PC-9 (cell line): ENCODE measurements around the gene EP300. TPM values are rescaled to one million over a fixed set of nuclear protein-coding genes. Genes with fewer than 3 reads are reported as not detected.

Experiments
- BruUV-seq: library from RNA; stranded (reverse); fragments of 400-500 nt; replicated peaks from 2 replicates; lab custom pipeline; 2021; lab: Mats Ljungman, UMichigan
- CTCF ChIA-PET: fragments of 300-600 bp; sonication (Branson Sonifier 250); formaldehyde crosslinking; loops from one replicate; lab custom pipeline; 2022; ENCODE audit warnings: antibody characterized with exemption; lab: Charles Lee
- POLR2A ChIA-PET: fragments of 300-600 bp; sonication (Branson Sonifier 250); formaldehyde crosslinking; loops from one replicate; lab custom pipeline; 2022; ENCODE audit warnings: antibody characterized with exemption; ENCODE audit not compliant: unreplicated experiment; lab: Charles Lee
- DNase-seq, 2 experiments: peaks; one replicate each; pipeline versions ENCODE4 v3.0.0 to v3.0.0-alpha.2; 2015 to 2022; ENCODE audit warnings: mixed read lengths in 1 of 2
- H2AFZ ChIP-seq: fragments of 200-600 bp; sonication (generic); 2 replicates; pipeline ENCODE4 v1.8.1; 2017; ENCODE audit warnings: antibody characterized with exemption
- H3F3A ChIP-seq: fragments of 200-600 bp; sonication (generic); 2 replicates; pipeline ENCODE4 v1.8.1; 2017; ENCODE audit warnings: antibody characterized with exemption, mild to moderate bottlenecking, low read depth; ENCODE audit not compliant: insufficient read depth
- H3K27ac ChIP-seq: fragments of 200-600 bp; sonication (generic); 2 replicates; pipeline ENCODE4 v1.6.1; 2016; ENCODE audit warnings: mixed run types
- H3K27me3 ChIP-seq: fragments of 200-600 bp; sonication (generic); 2 replicates; pipeline ENCODE4 v1.6.1; 2016; ENCODE audit warnings: low read depth, mixed run types; ENCODE audit not compliant: insufficient read depth
- H3K36me3 ChIP-seq: fragments of 200-600 bp; sonication (generic); 2 replicates; pipeline ENCODE4 v1.6.1; 2016; ENCODE audit warnings: low read depth, mixed run types
- H3K4me1 ChIP-seq: fragments of 200-600 bp; sonication (generic); replicated peaks from 2 replicates; pipeline ENCODE4 v1.6.1; 2016; ENCODE audit warnings: mixed run types; ENCODE audit not compliant: insufficient read depth
- H3K4me2 ChIP-seq: fragments of 200-600 bp; sonication (generic); 2 replicates; pipeline ENCODE4 v1.6.1; 2017; ENCODE audit warnings: mixed run types
- H3K4me3 ChIP-seq: fragments of 200-600 bp; sonication (generic); 2 replicates; pipeline ENCODE4 v1.6.1; 2016; ENCODE audit warnings: mixed run types
- H3K79me2 ChIP-seq: fragments of 200-600 bp; sonication (generic); 2 replicates; pipeline ENCODE4 v1.6.1; 2017; ENCODE audit warnings: low read depth, mixed run types
- H3K9me2 ChIP-seq: fragments of 200-600 bp; sonication (generic); 2 replicates; pipeline ENCODE4 v1.8.1; 2017; ENCODE audit warnings: mild to moderate bottlenecking; ENCODE audit not compliant: insufficient read depth
- H3K9me3 ChIP-seq: fragments of 200-600 bp; sonication (generic); 2 replicates; pipeline ENCODE4 v1.8.1; 2016; ENCODE audit warnings: low read depth; ENCODE audit not compliant: insufficient read depth
- H4K20me1 ChIP-seq: fragments of 200-600 bp; sonication (generic); 2 replicates; pipeline ENCODE4 v1.8.1; 2017; ENCODE audit not compliant: insufficient read depth
- EZH2 ChIP-seq: fragments of 200-600 bp; sonication (generic); IDR thresholded peaks from 2 replicates; pipeline ENCODE4 v1.8.0; 2017; ENCODE audit warnings: antibody characterized with exemption, low read depth
- intact Hi-C: fragments of 100-400 bp; cut with micrococcal nuclease; formaldehyde crosslinking; loops from one replicate; pipeline ENCODE4 v1.10.0; 2022; ENCODE audit not compliant: unreplicated experiment
- total RNA-seq: library from RNA; stranded (reverse); gene quantifications from 2 replicates; pipeline ENCODE4 v1.2.3, GENCODE V29; 2021
- TF ChIP-seq, protein P1 (sequence below): fragments of 200-600 bp; sonication (generic); conservative IDR thresholded peaks from 2 replicates; pipeline ENCODE4 v1.6.1; 2017; ENCODE audit warnings: mixed run types, antibody characterized with exemption, mild to moderate bottlenecking, moderate library complexity

The EP300 gene
- total RNA-seq, 1 experiment from 2014 or later, result 64.3 TPM

DNA sequence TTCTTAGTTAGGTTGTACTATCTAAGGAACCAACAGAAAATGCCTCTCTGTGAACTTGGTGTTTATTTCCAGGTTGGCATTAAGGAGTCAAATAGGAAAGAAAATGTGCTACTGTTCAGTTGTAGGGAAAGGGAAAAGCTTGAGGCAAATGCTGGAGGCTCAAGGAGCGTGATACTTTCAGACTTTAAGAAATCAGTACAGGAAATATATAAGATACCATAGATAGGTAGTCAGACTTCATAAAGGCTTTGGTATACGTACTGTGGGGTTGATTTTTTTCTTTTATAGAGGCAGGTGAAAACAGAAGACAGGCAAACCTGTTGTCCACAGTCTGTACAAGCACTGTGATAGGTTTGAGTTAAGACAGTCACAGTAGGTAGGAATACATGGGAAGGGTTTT is 30.8 kb downstream of the EP300 start:
- no TSS peak for BruUV-seq
- intact Hi-C loops, result no loop called here

DNA sequence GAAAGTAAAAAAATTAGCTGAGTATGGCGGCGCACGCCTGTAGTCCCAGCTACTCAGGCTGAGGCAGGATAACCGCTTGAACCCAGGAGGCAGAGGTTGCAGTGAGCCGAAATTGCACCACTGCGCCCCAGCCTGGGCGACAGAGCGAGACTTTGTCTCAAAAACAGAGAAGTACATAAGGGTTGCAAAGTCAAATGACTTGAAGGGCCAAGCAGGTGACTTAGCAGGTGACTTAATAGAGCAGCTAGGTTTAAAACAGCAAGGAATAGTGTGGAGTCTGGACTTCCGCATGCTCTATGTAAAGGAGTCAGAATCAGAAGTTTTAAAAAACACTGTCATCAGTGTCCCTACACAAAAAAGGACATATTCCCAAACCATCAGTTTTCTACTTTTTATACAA is 31.7 kb downstream of the EP300 start:
- peaks cover 46% of the 10 kb centered on the region for H3K36me3 ChIP-seq
- no peak overlapping the region for H3K4me3 ChIP-seq
- BruUV-seq, result TSS peak; percentile 13
- no peaks in the 10 kb centered on the region for H3K27me3 ChIP-seq
- ChIA-PET POLR2A (no interaction called here), CTCF (no interaction called here)
- no peaks in the 10 kb centered on the region for H3K9me2 ChIP-seq
- no peak for DNase-seq
- peaks cover 61% of the 10 kb centered on the region for H4K20me1 ChIP-seq
- no peak overlapping the region for H3K4me2 ChIP-seq
- TF ChIP-seq, protein P1, sequence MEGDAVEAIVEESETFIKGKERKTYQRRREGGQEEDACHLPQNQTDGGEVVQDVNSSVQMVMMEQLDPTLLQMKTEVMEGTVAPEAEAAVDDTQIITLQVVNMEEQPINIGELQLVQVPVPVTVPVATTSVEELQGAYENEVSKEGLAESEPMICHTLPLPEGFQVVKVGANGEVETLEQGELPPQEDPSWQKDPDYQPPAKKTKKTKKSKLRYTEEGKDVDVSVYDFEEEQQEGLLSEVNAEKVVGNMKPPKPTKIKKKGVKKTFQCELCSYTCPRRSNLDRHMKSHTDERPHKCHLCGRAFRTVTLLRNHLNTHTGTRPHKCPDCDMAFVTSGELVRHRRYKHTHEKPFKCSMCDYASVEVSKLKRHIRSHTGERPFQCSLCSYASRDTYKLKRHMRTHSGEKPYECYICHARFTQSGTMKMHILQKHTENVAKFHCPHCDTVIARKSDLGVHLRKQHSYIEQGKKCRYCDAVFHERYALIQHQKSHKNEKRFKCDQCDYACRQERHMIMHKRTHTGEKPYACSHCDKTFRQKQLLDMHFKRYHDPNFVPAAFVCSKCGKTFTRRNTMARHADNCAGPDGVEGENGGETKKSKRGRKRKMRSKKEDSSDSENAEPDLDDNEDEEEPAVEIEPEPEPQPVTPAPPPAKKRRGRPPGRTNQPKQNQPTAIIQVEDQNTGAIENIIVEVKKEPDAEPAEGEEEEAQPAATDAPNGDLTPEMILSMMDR, result no peak
- TF ChIP-seq EZH2, result no peak
- no peak overlapping the region for H3K27ac ChIP-seq
- no peaks in the 10 kb centered on the region for H3K4me1 ChIP-seq
- H3K79me2 ChIP-seq, result peaks cover 45% of the 10 kb centered on the region
- intact Hi-C loops, result no loop called here
- peaks cover 33% of the 10 kb centered on the region; the same call in 1 of the 2 replicates for H3F3A ChIP-seq
- H3K9me3 ChIP-seq, result no peaks in the 10 kb centered on the region
- H2AFZ ChIP-seq, result no peak overlapping the region

More for the DNA sequence above, 30.8 kb downstream of the EP300 start:
- H3K9me2 ChIP-seq, result no peaks in the 10 kb centered on the region
- no peaks in the 10 kb centered on the region for H3K9me3 ChIP-seq
- no peak for DNase-seq
- 0 out of 2 replicates have a peak overlapping the region, but pooled peaks have one; percentile 21 for H3K27ac ChIP-seq
- no peaks in the 10 kb centered on the region for H3K27me3 ChIP-seq
- H3K36me3 ChIP-seq, result peaks cover 46% of the 10 kb centered on the region
- H3K4me1 ChIP-seq, result no peaks in the 10 kb centered on the region
- H3F3A ChIP-seq, result peaks cover 30% of the 10 kb centered on the region; the same call in 1 of the 2 replicates
- H4K20me1 ChIP-seq, result peaks cover 58% of the 10 kb centered on the region
- CTCF ChIA-PET, result no interaction called here
- H3K79me2 ChIP-seq, result peaks cover 50% of the 10 kb centered on the region
- H2AFZ ChIP-seq, result no peak overlapping the region
- POLR2A ChIA-PET, result interaction anchor here (0.6 kb wide), 1 partner anchor 117 kb away, joined by 23 read pairs; no protein-coding TSS in a partner anchor
- H3K4me2 ChIP-seq, result no peak overlapping the region
- no peak overlapping the region for H3K4me3 ChIP-seq
- TF ChIP-seq, protein P1, result no peak
- no peak for TF ChIP-seq EZH2

DNA sequence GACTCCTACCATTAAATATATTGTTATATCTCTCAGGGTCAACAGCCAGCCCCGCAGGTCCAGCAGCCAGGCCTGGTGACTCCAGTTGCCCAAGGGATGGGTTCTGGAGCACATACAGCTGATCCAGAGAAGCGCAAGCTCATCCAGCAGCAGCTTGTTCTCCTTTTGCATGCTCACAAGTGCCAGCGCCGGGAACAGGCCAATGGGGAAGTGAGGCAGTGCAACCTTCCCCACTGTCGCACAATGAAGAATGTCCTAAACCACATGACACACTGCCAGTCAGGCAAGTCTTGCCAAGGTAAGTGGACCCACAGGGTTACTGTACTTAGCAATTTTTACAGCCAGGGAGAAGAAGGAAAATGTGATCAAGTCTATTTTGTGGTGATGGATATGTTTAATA is 35.1 kb downstream of the EP300 start:
- peaks cover 43% of the 10 kb centered on the region; the same call in 1 of the 2 replicates for H3F3A ChIP-seq
- no peak overlapping the region for H3K4me3 ChIP-seq
- CTCF ChIA-PET, result no interaction called here
- no peak overlapping the region for H2AFZ ChIP-seq
- no peaks in the 10 kb centered on the region for H3K9me2 ChIP-seq
- peaks cover 55% of the 10 kb centered on the region for H3K36me3 ChIP-seq
- POLR2A ChIA-PET, result no interaction called here
- no peaks in the 10 kb centered on the region for H3K9me3 ChIP-seq
- peaks cover 22% of the 10 kb centered on the region for H3K79me2 ChIP-seq
- H3K4me2 ChIP-seq, result no peak overlapping the region
- H3K27ac ChIP-seq, result no peak overlapping the region
- H4K20me1 ChIP-seq, result peaks cover 33% of the 10 kb centered on the region
- BruUV-seq, result no TSS peak
- H3K27me3 ChIP-seq, result no peaks in the 10 kb centered on the region
- H3K4me1 ChIP-seq, result no peaks in the 10 kb centered on the region
- DNase-seq, result no peak
- TF ChIP-seq EZH2, result no peak
- TF ChIP-seq, protein P1, result no peak
- intact Hi-C loops, result no loop called here
